Measurements from ENCODE around the gene SH2D3C. TPM values are rescaled to one million over a fixed set of nuclear protein-coding genes. Genes with fewer than 3 reads are reported as not detected.

SH2D3C gene
- total and polyA plus RNA-seq, 2 of the 8 experiments (the other 6 are each of a cell fraction or from before 2014, with no cell fraction given): 6.4 to 8.1 TPM

GRCh38 chr9:127765418-127765817, 13.0 kb downstream of the SH2D3C start:
- H3K36me3 ChIP-seq (ENCODE audit: control insufficient read depth in 2 of 4, insufficient read depth in 4 of 4, low read length in 3 of 4): no peaks in the 10 kb centered on the region
- no peaks in the 10 kb centered on the region for H3K23me2 ChIP-seq (ENCODE audit: low read depth, low read length)
- H3K14ac ChIP-seq (ENCODE audit: insufficient read length): no peak overlapping the region
- H3K4me2 ChIP-seq (ENCODE audit: insufficient read depth in 1 of 2, low read depth in 2 of 2, low read length in 2 of 2): no peak overlapping the region
- no peak overlapping the region for H2BK20ac ChIP-seq (ENCODE audit: low read length)
- POLR2A ChIA-PET (ENCODE audit: partially characterized antibody): interaction anchor here (0.9 to 1.8 kb wide), 4 partner anchors 27 to 111 kb away, joined by 3 to 5 read pairs (median 4); partner anchors contain the start of gene TOR2A
- no peak overlapping the region for H3K23ac ChIP-seq (ENCODE audit: insufficient read length)
- WGBS, 2 experiments (ENCODE audit: extremely low coverage in 1 of 2, insufficient coverage in 1 of 2, insufficient read length in 1 of 2, insufficient replicate concordance in 2 of 2, low coverage in 1 of 2, low lambda C conversion rate in 2 of 2, missing lambda C conversion rate in 1 of 2): 95% methylated on average over 1 of the region's 1 CpG; no CpG with 5 or more reads in 1 of the 2 experiments
- TF ChIP-seq EP300 (IDR thresholded peaks at IDR 0.05; ENCODE audit: borderline replicate concordance in 1 of 2, low read depth in 2 of 2, low read length in 2 of 2) (no peak), SP2 (IDR thresholded peaks at IDR 0.05; ENCODE audit: low read length) (no peak), RBBP5 (IDR thresholded peaks at IDR 0.05; ENCODE audit: borderline replicate concordance, low read depth, low read length) (no peak), JUND (IDR thresholded peaks at IDR 0.05; ENCODE audit: low read length) (no peak), POU5F1 (IDR thresholded peaks at IDR 0.05; ENCODE audit: low read depth, low read length) (no peak), KDM1A (IDR thresholded peaks at IDR 0.05; ENCODE audit: borderline replicate concordance, low read length) (peak; percentile 54; the same call in 1 of the 2 replicates)
- H3K79me1 ChIP-seq (ENCODE audit: low read depth, low read length): no peaks in the 10 kb centered on the region
- H2BK12ac ChIP-seq (ENCODE audit: low read depth, low read length): 0 out of 2 replicates have a peak overlapping the region, but pooled peaks have one; percentile 60
- no peak overlapping the region for H2BK120ac ChIP-seq (replicated peaks; ENCODE audit: low read depth, low read length)
- no peaks in the 10 kb centered on the region for H4K20me1 ChIP-seq (replicated peaks in 1 of 2; ENCODE audit: control insufficient read depth in 1 of 2, insufficient read depth in 2 of 2, low read length in 2 of 2)
- H3K18ac ChIP-seq (ENCODE audit: extremely low read depth, low read length): no peak overlapping the region; the same call in 1 of the 2 replicates
- H3K27me3 ChIP-seq (replicated peaks in 1 of 4; ENCODE audit: control insufficient read depth in 3 of 4, extremely low read depth in 1 of 4, insufficient read depth in 3 of 4, low read length in 3 of 4): no peaks in the 10 kb centered on the region
- H3K79me2 ChIP-seq (ENCODE audit: control insufficient read depth in 1 of 2, insufficient read depth in 2 of 2, low read length in 2 of 2): no peaks in the 10 kb centered on the region
- no peak overlapping the region for H2AK5ac ChIP-seq (ENCODE audit: low read depth, low read length)
- FAIRE-seq: no peak
- no peak overlapping the region for H4K5ac ChIP-seq (ENCODE audit: insufficient read length, low read depth, low read length)
- H3K4me1 ChIP-seq (replicated peaks in 1 of 4; ENCODE audit: control insufficient read depth in 3 of 4, insufficient read depth in 4 of 4, low read length in 3 of 4): peaks cover 0 to 26% (median 16%) of the 10 kb centered on the region in 4 experiments; a peak in 6 of 7 replicates
- DNase-seq (ENCODE audit: low read depth in 1 of 2, low spot score in 2 of 2): no peak
- H2AFZ ChIP-seq (ENCODE audit: low read length): no peak overlapping the region
- H3K9me3 ChIP-seq (ENCODE audit: insufficient read depth in 2 of 2, low read depth in 1 of 2, low read length in 1 of 2): no peaks in the 10 kb centered on the region
- no peak overlapping the region for H3K4ac ChIP-seq (replicated peaks; ENCODE audit: insufficient read length, low read depth, low read length)
- no peak overlapping the region for H3K4me3 ChIP-seq (ENCODE audit: extremely low read depth in 1 of 4, insufficient read depth in 2 of 4, low read depth in 3 of 4, low read length in 4 of 4)
- H3K9ac ChIP-seq (replicated peaks in 1 of 4; ENCODE audit: extremely low read depth in 1 of 4, low read depth in 3 of 4, low read length in 3 of 4): no peak overlapping the region
- H3K27ac ChIP-seq (ENCODE audit: low read depth, low read length): no peak overlapping the region
- H4K91ac ChIP-seq (replicated peaks; ENCODE audit: insufficient read length, low read length): no peak overlapping the region
- H4K8ac ChIP-seq (ENCODE audit: extremely low read depth, insufficient read depth, low read length): no peak overlapping the region
- no peak overlapping the region for H3K56ac ChIP-seq (replicated peaks; ENCODE audit: insufficient read length, low read depth, low read length)
- no peak overlapping the region for H2BK5ac ChIP-seq (ENCODE audit: low read depth, low read length)
- CTCF ChIA-PET (ENCODE audit: partially characterized antibody): interaction anchor here (0.6 to 14.6 kb wide), 15 partner anchors 9 to 131 kb away, joined by 3 to 227 read pairs (median 4); partner anchors contain the start of genes AK1, CDK9, SH2D3C and TOR2A
- no peak overlapping the region for H2BK15ac ChIP-seq (ENCODE audit: low read length)
